GM23248 (cell line): ENCODE data around the gene DMBX1.

Experiments used
- EZH2 ChIP-seq: fragments of 200-600 bp; sonication (generic); IDR thresholded peaks from 2 replicates; pipeline ENCODE4 v1.6.1; 2018; ENCODE audit warnings: antibody characterized with exemption, mild to moderate bottlenecking; ENCODE audit not compliant: insufficient read depth, poor library complexity, severe bottlenecking
- EZH2phosphoT487 ChIP-seq: fragments of 200-600 bp; sonication (generic); IDR thresholded peaks from 2 replicates; pipeline ENCODE4 v1.6.1; 2018; ENCODE audit warnings: antibody characterized with exemption, moderate library complexity, mild to moderate bottlenecking, low read depth; ENCODE audit not compliant: insufficient read depth

DNA sequence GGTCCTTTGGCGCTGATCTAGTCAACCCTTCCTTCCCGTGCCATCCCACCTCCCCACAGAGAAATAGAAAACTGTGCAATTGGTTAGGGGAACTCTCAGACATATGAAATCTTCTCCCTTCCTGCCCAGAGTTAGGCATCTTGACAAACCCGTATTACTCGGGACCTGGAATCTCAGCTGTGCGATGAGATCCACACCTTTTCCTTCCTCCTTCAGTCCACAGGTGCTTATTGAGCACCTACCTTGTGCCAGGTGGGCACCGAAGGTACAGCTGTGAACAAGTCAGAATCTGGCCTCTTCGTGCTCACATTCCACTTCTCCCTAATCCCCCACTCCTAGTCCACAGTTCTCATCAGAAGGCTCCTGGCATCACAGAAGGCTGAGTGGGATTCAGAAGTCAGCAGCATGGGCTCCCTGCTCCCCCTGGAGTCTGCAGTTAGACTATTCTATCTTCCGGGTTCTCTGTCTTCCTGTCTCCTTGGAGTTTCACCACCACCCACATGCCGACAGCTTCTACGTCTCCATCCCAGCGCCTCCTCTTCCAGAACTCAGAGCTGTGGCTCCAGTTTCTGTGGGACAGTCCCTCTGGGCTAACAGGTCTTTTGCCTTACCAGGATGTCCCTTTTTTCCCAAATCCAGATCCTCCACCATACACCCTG lies 38.8 kb downstream of the DMBX1 start:
- TF ChIP-seq EZH2phosphoT487 (no peak), EZH2 (no peak)
